WTC11 (cell line): ENCODE measurements around the gene ANP32E. TPM values are rescaled to one million over a fixed set of nuclear protein-coding genes. Genes with fewer than 3 reads are reported as not detected.
"Not testable (repeated sequence)": the region's sequence is repeated elsewhere in the genome, so short reads cannot be mapped to it uniquely, and the experiment has no call there.

Experiments used
- ATAC-seq: fragments of 200-7000 bp; cut with Tn5 transposase; 2 replicates; pipeline ENCODE4 v1.10.0; 2021; ENCODE audit warnings: mild to moderate bottlenecking, moderate library complexity
- CTCF ChIA-PET: fragments of 300-600 bp; sonication (Branson Sonifier 250); formaldehyde crosslinking; loops from one replicate; lab custom pipeline; 2021; ENCODE audit warnings: antibody characterized with exemption; lab: Charles Lee
- POLR2A ChIA-PET: fragments of 350-600 bp; sonication (Branson Sonifier 250); formaldehyde crosslinking; loops from one replicate; lab custom pipeline; 2021; ENCODE audit warnings: antibody characterized with exemption; lab: Charles Lee
- DNase-seq: peaks from one replicate; pipeline ENCODE4 v3.0.0; 2021; ENCODE audit warnings: low spot score
- H3K27ac Mint-ChIP-seq: 2 replicates; pipeline ENCODE4 v1.8.0; 2021; ENCODE audit warnings: mixed read lengths
- H3K27me3 Mint-ChIP-seq: 2 replicates; pipeline ENCODE4 v1.8.0; 2021; ENCODE audit warnings: low read depth, mild to moderate bottlenecking, moderate library complexity, mixed read lengths
- H3K36me3 Mint-ChIP-seq: 2 replicates; pipeline ENCODE4 v1.8.0; 2021; ENCODE audit warnings: mixed read lengths
- H3K4me1 Mint-ChIP-seq: 2 replicates; pipeline ENCODE4 v1.8.0; 2022; ENCODE audit warnings: mixed read lengths
- H3K4me3 Mint-ChIP-seq: 2 replicates; pipeline ENCODE4 v1.8.0; 2021; ENCODE audit warnings: mild to moderate bottlenecking, moderate library complexity, mixed read lengths
- H3K9me3 Mint-ChIP-seq: 2 replicates; pipeline ENCODE4 v1.8.0; 2021; ENCODE audit warnings: mixed read lengths
- CBFB ChIP-seq: sonication (generic); formaldehyde crosslinking; IDR thresholded peaks from 2 replicates; pipeline ENCODE4 v1.8.1; 2022; ENCODE audit warnings: mild to moderate bottlenecking, low read depth, missing genetic modification reagents
- EMX1 ChIP-seq: fragments of 250-450 bp; sonication (Bioruptor Pico); IDR thresholded peaks from 2 replicates; pipeline ENCODE4 v1.8.0; 2021; ENCODE audit warnings: mild to moderate bottlenecking
- ETV6 ChIP-seq: sonication (generic); formaldehyde crosslinking; IDR thresholded peaks from 2 replicates; pipeline ENCODE4 v1.8.1; 2022; ENCODE audit warnings: mild to moderate bottlenecking, missing genetic modification reagents
- GTF2I ChIP-seq: fragments of 250-450 bp; sonication (Bioruptor Pico); conservative IDR thresholded peaks from 2 replicates; pipeline ENCODE4 v1.4.0; 2021; ENCODE audit warnings: mild to moderate bottlenecking
- MYBL2 ChIP-seq: sonication (generic); formaldehyde crosslinking; IDR thresholded peaks from 2 replicates; pipeline ENCODE4 v1.8.1; 2023; ENCODE audit warnings: mild to moderate bottlenecking, moderate library complexity, missing genetic modification reagents
- NFATC4 ChIP-seq: fragments of 250-450 bp; sonication (Bioruptor Pico); IDR thresholded peaks from 2 replicates; pipeline ENCODE4 v1.9.0; 2021; ENCODE audit warnings: mild to moderate bottlenecking
- NFE2L1 ChIP-seq: sonication (generic); formaldehyde crosslinking; IDR thresholded peaks from 2 replicates; pipeline ENCODE4 v1.8.1; 2023; ENCODE audit warnings: missing genetic modification reagents
- NR3C1 ChIP-seq: sonication (generic); formaldehyde crosslinking; conservative IDR thresholded peaks from 2 replicates; pipeline ENCODE4 v1.8.1; 2023; ENCODE audit warnings: low read depth, mild to moderate bottlenecking, missing genetic modification reagents
- SOX15 ChIP-seq: fragments of 250-450 bp; sonication (Bioruptor Pico); IDR thresholded peaks from 2 replicates; pipeline ENCODE4 v1.9.0; 2021; ENCODE audit warnings: mild to moderate bottlenecking
- TEAD4 ChIP-seq: sonication (generic); formaldehyde crosslinking; IDR thresholded peaks from 2 replicates; pipeline ENCODE4 v1.8.0; 2022; ENCODE audit warnings: mild to moderate bottlenecking, missing genetic modification reagents
- TP53 ChIP-seq: sonication (generic); formaldehyde crosslinking; IDR thresholded peaks from 2 replicates; pipeline ENCODE4 v1.8.1; 2023; ENCODE audit warnings: mild to moderate bottlenecking, missing genetic modification reagents
- total RNA-seq: library from RNA; stranded (reverse); gene quantifications from 3 replicates; pipeline ENCODE4 v1.2.3, GENCODE V29; 2021
- TF ChIP-seq, protein P1 (sequence below): fragments of 250-450 bp; sonication (Bioruptor Pico); IDR thresholded peaks from 2 replicates; pipeline ENCODE4 v1.9.0; 2021; ENCODE audit warnings: mild to moderate bottlenecking, borderline replicate concordance
- TF ChIP-seq, protein P2 (sequence below): sonication (generic); formaldehyde crosslinking; IDR thresholded peaks from 2 replicates; pipeline ENCODE4 v1.8.0; 2023; ENCODE audit warnings: missing genetic modification reagents, mild to moderate bottlenecking, borderline replicate concordance
- TF ChIP-seq, protein P3 (sequence below): sonication (generic); formaldehyde crosslinking; conservative IDR thresholded peaks from 2 replicates; pipeline ENCODE4 v1.8.1; 2023; ENCODE audit warnings: mild to moderate bottlenecking, low read depth, missing genetic modification reagents, moderate library complexity
- TF ChIP-seq, protein P4 (sequence below): fragments of 250-450 bp; sonication (Bioruptor Pico); IDR thresholded peaks from 2 replicates; pipeline ENCODE4 v1.9.0; 2021; ENCODE audit warnings: mild to moderate bottlenecking

ANP32E gene
- total RNA-seq, 1 experiment from 2014 or later, result 119 TPM

DNA sequence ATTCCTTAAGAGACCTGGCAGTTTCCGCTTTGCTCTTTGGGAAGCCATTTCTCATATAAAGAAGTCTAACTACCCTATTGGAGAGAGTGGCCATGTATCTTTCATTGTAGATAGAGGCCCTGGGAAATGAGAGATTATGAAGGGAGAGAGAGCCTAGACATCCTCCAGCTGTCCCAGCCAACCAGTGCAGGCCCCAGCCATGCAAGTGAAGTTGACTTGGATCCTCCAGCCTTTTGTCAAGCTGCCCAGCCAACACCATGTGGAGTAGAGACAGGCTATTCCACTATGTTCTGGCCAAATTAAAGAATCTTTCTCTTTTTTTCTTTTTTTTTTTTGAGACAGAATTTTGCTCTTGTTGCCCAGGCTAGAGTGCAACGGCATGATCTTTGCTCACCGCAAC, 7.1 kb upstream of the ANP32E start:
- Mint-ChIP-seq H3K9me3 (no peaks in the 10 kb centered on the region), H3K27ac (no peak overlapping the region), H3K27me3 (no peaks in the 10 kb centered on the region), H3K36me3 (no peaks in the 10 kb centered on the region), H3K4me1 (no peaks in the 10 kb centered on the region), H3K4me3 (no peak overlapping the region)
- ATAC-seq (no peak), DNase-seq (no peak)
- TF ChIP-seq TEAD4 (CRISPR knock-in tag), result no peak
- no peak for TF ChIP-seq GTF2I (CRISPR knock-in tag)
- TF ChIP-seq NR3C1 (CRISPR knock-in tag), result no peak
- TF ChIP-seq NFATC4 (CRISPR knock-in tag), result no peak
- no peak for TF ChIP-seq NFE2L1 (CRISPR knock-in tag)
- TF ChIP-seq, protein P1, sequence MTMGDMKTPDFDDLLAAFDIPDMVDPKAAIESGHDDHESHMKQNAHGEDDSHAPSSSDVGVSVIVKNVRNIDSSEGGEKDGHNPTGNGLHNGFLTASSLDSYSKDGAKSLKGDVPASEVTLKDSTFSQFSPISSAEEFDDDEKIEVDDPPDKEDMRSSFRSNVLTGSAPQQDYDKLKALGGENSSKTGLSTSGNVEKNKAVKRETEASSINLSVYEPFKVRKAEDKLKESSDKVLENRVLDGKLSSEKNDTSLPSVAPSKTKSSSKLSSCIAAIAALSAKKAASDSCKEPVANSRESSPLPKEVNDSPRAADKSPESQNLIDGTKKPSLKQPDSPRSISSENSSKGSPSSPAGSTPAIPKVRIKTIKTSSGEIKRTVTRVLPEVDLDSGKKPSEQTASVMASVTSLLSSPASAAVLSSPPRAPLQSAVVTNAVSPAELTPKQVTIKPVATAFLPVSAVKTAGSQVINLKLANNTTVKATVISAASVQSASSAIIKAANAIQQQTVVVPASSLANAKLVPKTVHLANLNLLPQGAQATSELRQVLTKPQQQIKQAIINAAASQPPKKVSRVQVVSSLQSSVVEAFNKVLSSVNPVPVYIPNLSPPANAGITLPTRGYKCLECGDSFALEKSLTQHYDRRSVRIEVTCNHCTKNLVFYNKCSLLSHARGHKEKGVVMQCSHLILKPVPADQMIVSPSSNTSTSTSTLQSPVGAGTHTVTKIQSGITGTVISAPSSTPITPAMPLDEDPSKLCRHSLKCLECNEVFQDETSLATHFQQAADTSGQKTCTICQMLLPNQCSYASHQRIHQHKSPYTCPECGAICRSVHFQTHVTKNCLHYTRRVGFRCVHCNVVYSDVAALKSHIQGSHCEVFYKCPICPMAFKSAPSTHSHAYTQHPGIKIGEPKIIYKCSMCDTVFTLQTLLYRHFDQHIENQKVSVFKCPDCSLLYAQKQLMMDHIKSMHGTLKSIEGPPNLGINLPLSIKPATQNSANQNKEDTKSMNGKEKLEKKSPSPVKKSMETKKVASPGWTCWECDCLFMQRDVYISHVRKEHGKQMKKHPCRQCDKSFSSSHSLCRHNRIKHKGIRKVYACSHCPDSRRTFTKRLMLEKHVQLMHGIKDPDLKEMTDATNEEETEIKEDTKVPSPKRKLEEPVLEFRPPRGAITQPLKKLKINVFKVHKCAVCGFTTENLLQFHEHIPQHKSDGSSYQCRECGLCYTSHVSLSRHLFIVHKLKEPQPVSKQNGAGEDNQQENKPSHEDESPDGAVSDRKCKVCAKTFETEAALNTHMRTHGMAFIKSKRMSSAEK (CRISPR knock-in tag), result no peak
- TF ChIP-seq, protein P2, sequence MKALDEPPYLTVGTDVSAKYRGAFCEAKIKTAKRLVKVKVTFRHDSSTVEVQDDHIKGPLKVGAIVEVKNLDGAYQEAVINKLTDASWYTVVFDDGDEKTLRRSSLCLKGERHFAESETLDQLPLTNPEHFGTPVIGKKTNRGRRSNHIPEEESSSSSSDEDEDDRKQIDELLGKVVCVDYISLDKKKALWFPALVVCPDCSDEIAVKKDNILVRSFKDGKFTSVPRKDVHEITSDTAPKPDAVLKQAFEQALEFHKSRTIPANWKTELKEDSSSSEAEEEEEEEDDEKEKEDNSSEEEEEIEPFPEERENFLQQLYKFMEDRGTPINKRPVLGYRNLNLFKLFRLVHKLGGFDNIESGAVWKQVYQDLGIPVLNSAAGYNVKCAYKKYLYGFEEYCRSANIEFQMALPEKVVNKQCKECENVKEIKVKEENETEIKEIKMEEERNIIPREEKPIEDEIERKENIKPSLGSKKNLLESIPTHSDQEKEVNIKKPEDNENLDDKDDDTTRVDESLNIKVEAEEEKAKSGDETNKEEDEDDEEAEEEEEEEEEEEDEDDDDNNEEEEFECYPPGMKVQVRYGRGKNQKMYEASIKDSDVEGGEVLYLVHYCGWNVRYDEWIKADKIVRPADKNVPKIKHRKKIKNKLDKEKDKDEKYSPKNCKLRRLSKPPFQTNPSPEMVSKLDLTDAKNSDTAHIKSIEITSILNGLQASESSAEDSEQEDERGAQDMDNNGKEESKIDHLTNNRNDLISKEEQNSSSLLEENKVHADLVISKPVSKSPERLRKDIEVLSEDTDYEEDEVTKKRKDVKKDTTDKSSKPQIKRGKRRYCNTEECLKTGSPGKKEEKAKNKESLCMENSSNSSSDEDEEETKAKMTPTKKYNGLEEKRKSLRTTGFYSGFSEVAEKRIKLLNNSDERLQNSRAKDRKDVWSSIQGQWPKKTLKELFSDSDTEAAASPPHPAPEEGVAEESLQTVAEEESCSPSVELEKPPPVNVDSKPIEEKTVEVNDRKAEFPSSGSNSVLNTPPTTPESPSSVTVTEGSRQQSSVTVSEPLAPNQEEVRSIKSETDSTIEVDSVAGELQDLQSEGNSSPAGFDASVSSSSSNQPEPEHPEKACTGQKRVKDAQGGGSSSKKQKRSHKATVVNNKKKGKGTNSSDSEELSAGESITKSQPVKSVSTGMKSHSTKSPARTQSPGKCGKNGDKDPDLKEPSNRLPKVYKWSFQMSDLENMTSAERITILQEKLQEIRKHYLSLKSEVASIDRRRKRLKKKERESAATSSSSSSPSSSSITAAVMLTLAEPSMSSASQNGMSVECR, result no peak
- TF ChIP-seq, protein P3, sequence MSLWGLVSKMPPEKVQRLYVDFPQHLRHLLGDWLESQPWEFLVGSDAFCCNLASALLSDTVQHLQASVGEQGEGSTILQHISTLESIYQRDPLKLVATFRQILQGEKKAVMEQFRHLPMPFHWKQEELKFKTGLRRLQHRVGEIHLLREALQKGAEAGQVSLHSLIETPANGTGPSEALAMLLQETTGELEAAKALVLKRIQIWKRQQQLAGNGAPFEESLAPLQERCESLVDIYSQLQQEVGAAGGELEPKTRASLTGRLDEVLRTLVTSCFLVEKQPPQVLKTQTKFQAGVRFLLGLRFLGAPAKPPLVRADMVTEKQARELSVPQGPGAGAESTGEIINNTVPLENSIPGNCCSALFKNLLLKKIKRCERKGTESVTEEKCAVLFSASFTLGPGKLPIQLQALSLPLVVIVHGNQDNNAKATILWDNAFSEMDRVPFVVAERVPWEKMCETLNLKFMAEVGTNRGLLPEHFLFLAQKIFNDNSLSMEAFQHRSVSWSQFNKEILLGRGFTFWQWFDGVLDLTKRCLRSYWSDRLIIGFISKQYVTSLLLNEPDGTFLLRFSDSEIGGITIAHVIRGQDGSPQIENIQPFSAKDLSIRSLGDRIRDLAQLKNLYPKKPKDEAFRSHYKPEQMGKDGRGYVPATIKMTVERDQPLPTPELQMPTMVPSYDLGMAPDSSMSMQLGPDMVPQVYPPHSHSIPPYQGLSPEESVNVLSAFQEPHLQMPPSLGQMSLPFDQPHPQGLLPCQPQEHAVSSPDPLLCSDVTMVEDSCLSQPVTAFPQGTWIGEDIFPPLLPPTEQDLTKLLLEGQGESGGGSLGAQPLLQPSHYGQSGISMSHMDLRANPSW (CRISPR knock-in tag), result no peak
- no peak for TF ChIP-seq SOX15
- no peak for TF ChIP-seq CBFB (CRISPR knock-in tag)
- ChIA-PET POLR2A (no interaction called here), CTCF (no interaction called here)

DNA sequence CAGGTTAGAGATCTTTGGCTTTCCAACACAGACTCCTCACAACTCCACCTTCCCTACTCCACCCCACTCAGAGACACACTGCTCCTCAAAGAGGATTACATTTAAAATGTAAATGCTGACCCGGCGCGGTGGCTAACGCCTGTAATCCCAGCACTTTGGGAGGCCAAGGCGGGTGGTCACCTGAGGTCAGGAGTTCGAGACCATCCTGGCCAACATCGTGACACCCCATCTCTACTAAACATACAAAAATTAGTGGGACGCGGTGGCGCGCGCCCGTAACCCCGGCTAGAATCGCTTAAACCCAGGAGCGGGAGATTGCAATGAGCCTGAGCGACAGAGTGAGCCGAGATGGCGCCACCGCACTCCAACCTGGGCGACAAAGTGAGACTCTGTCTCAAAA, 1.8 kb upstream of the ANP32E start:
- Mint-ChIP-seq H3K27me3 (no peaks in the 10 kb centered on the region), H3K4me1 (peaks cover 17% of the 10 kb centered on the region), H3K4me3 (no peak overlapping the region; the same call in 1 of the 2 replicates), H3K36me3 (no peaks in the 10 kb centered on the region), H3K9me3 (no peaks in the 10 kb centered on the region), H3K27ac (peak overlapping the region; percentile 78)
- ChIA-PET CTCF (interaction anchor here (0.6 to 1.6 kb wide), 2 partner anchors 19 to 680 kb away, joined by 3 to 4 read pairs; partner anchors contain the start of gene CA14), POLR2A (no interaction called here)
- ATAC-seq (no peak), DNase-seq (no peak)
- TF ChIP-seq MYBL2 (no peak), TP53 (CRISPR knock-in tag) (no peak), ETV6 (CRISPR knock-in tag) (no peak), EMX1 (CRISPR knock-in tag) (no peak)
- TF ChIP-seq, protein P4, sequence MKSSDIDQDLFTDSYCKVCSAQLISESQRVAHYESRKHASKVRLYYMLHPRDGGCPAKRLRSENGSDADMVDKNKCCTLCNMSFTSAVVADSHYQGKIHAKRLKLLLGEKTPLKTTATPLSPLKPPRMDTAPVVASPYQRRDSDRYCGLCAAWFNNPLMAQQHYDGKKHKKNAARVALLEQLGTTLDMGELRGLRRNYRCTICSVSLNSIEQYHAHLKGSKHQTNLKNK (CRISPR knock-in tag), result no peak

DNA sequence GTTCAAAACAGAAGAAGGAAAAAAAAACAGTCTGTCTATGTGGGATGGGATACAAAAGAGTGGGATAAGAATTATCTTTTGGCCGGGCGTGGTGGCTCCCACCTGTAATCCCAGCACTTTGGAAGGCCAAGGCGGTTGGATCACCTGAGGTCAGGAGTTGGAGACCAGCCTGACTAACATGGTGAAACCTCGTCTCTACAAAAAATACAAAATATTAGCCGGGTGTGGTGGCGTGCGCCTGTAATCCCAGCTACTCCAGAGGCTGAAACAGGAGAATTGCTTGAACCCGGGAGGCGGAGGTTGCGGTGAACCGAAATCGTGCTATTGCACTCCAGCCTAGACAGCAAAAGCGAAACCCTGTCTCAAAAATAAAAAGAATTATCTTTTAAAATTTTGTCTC, 1.3 kb upstream of the ANP32E start:
- H3K4me3 Mint-ChIP-seq, H3K36me3 Mint-ChIP-seq, ATAC-seq, H3K9me3 Mint-ChIP-seq, H3K27me3 Mint-ChIP-seq, H3K27ac Mint-ChIP-seq, DNase-seq: not testable (repeated sequence)
- ChIA-PET POLR2A (interaction anchor here (0.9 to 1.0 kb wide), 2 partner anchors 20 to 127 kb away, joined by 3 to 4 read pairs; partner anchors contain the start of genes CA14 and RPRD2), CTCF (interaction anchor here (0.6 to 1.6 kb wide), 2 partner anchors 20 to 680 kb away, joined by 3 to 4 read pairs; partner anchors contain the start of gene CA14)
- H3K4me1 Mint-ChIP-seq, result peaks cover 17% of the 10 kb centered on the region
